ENCODE data around the gene NFIX. TPM values are rescaled to one million over a fixed set of nuclear protein-coding genes. Genes with fewer than 3 reads are reported as not detected.

The NFIX gene
- total and polyA plus RNA-seq, 9 of the 15 experiments (the other 6 are each of a cell fraction or from before 2014, with no cell fraction given) = 0.28 to 26.8 (median 5.4) TPM

DNA sequence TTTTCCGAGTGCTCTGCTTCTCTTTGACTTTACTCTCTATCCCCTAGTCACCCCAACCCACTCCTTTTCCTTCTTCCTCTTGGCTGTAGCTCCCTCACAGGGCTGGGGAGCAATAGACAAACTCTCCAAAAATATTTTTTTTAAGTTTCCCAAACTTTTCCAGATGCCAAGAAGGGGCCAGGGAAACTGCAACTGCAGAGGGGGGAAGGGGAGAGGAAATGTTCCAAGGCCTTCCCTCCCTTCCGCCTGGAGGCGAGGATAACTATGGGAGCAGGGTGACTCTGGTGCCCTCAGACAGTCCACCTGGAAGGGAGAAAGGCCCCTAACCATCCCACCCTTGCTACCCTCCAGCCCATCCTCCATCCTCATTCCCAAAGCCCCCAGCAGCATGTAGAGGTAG, 58.0 kb downstream of the NFIX start:
- Histone ChIP-seq H3K4me2 (ENCODE audit: insufficient read depth, low read length) (no peak overlapping the region), H3K9me1 (ENCODE audit: control insufficient read depth, insufficient read depth, low read length) (peaks cover 6% of the 10 kb centered on the region), H2AFZ (ENCODE audit: low read depth, low read length) (no peak overlapping the region), H3K4me3 (no peak overlapping the region), H3K9me3 (replicated peaks; ENCODE audit: control insufficient read depth, insufficient read depth, low read depth, low read length) (no peaks in the 10 kb centered on the region), H3K4me1 (replicated peaks in 1 of 2; ENCODE audit: control insufficient read depth in 2 of 2, insufficient read depth in 2 of 2, low read length in 2 of 2) (peaks cover 11 to 50% of the 10 kb centered on the region in 2 experiments), H3K79me2 (ENCODE audit: control insufficient read depth, insufficient read depth, low read length) (peaks cover 11% of the 10 kb centered on the region; the same call in 2 of the 3 replicates), H3K27ac (ENCODE audit: extremely low read depth, low read depth, low read length) (no peak overlapping the region), H3K27me3 (ENCODE audit: control insufficient read depth in 2 of 2, insufficient read depth in 2 of 2, low read length in 2 of 2) (no peaks in the 10 kb centered on the region), H3K36me3 (ENCODE audit: control insufficient read depth, insufficient read depth, low read length) (no peaks in the 10 kb centered on the region), H4K20me1 (replicated peaks; ENCODE audit: control insufficient read depth, insufficient read depth, low read length) (peaks cover 46% of the 10 kb centered on the region), H3K9ac (ENCODE audit: insufficient read depth in 1 of 2, low read depth in 2 of 2, low read length in 2 of 2) (0 out of 4 replicates have a peak overlapping the region, but pooled peaks of 1 of the 2 experiments have one; percentile 62)
- CTCF ChIA-PET (ENCODE audit: low intra/inter-chr PET ratio) = no interaction called here
- no TSS peak for BruUV-seq (replicated peaks)
- no peak for FAIRE-seq
- POLR2A ChIA-PET = interaction anchor here (0.6 kb wide), 1 partner anchor 100 kb away, joined by 3 read pairs; no protein-coding TSS in a partner anchor
- no peak for ATAC-seq
- intact Hi-C loops (cut with micrococcal nuclease) = no loop called here
- TF ChIP-seq CEBPG (CRISPR knock-in tag; IDR thresholded peaks at IDR 0.05) (no peak), CEBPG (tag; conservative IDR thresholded peaks at IDR 0.05 in 1 of 2, IDR thresholded peaks at IDR 0.05 in 1 of 2) (no peak), EHMT2 (IDR thresholded peaks at IDR 0.05) (no peak), KLF6 (CRISPR knock-in tag; IDR thresholded peaks at IDR 0.05; ENCODE audit: borderline replicate concordance) (no peak), NR2F6 (CRISPR knock-in tag; IDR thresholded peaks at IDR 0.05) (no peak), FOXK2 (conservative IDR thresholded peaks at IDR 0.05 in 1 of 2, IDR thresholded peaks at IDR 0.05 in 1 of 2; ENCODE audit: low read depth in 2 of 2) (no peak), PYGO2 (tag; IDR thresholded peaks at IDR 0.05) (no peak), ZNF561 (CRISPR knock-in tag; conservative IDR thresholded peaks at IDR 0.05) (no peak), FOXJ2 (tag; IDR thresholded peaks at IDR 0.05) (no peak), ZNF79 (CRISPR knock-in tag; IDR thresholded peaks at IDR 0.05; ENCODE audit: low read depth) (no peak), MAFF (IDR thresholded peaks at IDR 0.05; ENCODE audit: low read length) (no peak), NCOA2 (IDR thresholded peaks at IDR 0.05; ENCODE audit: partially characterized antibody in 2 of 2) (no peak), ZC3H11A (IDR thresholded peaks at IDR 0.05; ENCODE audit: low read depth, low read length) (no peak)
- TF ChIP-seq, protein P1, sequence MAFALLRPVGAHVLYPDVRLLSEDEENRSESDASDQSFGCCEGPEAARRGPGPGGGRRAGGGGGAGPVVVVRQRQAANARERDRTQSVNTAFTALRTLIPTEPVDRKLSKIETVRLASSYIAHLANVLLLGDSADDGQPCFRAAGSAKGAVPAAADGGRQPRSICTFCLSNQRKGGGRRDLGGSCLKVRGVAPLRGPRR (CRISPR knock-in tag; IDR thresholded peaks at IDR 0.05) = no peak
- TF ChIP-seq, protein P2, sequence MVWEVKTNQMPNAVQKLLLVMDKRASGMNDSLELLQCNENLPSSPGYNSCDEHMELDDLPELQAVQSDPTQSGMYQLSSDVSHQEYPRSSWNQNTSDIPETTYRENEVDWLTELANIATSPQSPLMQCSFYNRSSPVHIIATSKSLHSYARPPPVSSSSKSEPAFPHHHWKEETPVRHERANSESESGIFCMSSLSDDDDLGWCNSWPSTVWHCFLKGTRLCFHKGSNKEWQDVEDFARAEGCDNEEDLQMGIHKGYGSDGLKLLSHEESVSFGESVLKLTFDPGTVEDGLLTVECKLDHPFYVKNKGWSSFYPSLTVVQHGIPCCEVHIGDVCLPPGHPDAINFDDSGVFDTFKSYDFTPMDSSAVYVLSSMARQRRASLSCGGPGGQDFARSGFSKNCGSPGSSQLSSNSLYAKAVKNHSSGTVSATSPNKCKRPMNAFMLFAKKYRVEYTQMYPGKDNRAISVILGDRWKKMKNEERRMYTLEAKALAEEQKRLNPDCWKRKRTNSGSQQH (CRISPR knock-in tag; IDR thresholded peaks at IDR 0.05) = no peak
- in situ Hi-C loops (cut with MboI) = no loop called here
- DNase-seq (ENCODE audit: extremely low read depth in 1 of 4, low spot score in 3 of 4) = no peak
- WGBS (ENCODE audit: insufficient coverage, low coverage, missing lambda C conversion rate) = 100% methylated on average over 1 of the region's 3 CpGs
